Activated CD8-positive, alpha-beta T cell treated with anti-CD3 and anti-CD28 coated beads, Interleukin-2, amount 10 ng/mL, durations not matched to agents 7 days and 5 days (primary cell): ENCODE measurements around the gene AP1G1. TPM values are rescaled to one million over a fixed set of nuclear protein-coding genes. Genes with fewer than 3 reads are reported as not detected.
"Not testable (repeated sequence)": the region's sequence is repeated elsewhere in the genome, so short reads cannot be mapped to it uniquely, and the experiment has no call there.

Source experiments
- ATAC-seq: fragments of 150-1000 bp; cut with Tn5 transposase; one replicate; pipeline ENCODE4 v1.10.0; 2021; ENCODE audit warnings: moderate library complexity
- CTCF ChIA-PET: fragments of 350-600 bp; sonication (Branson Sonifier 250); formaldehyde crosslinking; loops from one replicate; lab custom pipeline; 2021; ENCODE audit warnings: antibody characterized with exemption; lab: Charles Lee
- POLR2A ChIA-PET: fragments of 350-600 bp; sonication (Branson Sonifier 250); formaldehyde crosslinking; loops from one replicate; lab custom pipeline; 2021; ENCODE audit warnings: antibody characterized with exemption; lab: Charles Lee
- DNase-seq: peaks from one replicate; pipeline ENCODE4 v3.0.0-alpha.2; 2020
- H3K27ac Mint-ChIP-seq: one replicate; pipeline ENCODE4 v1.8.0; 2021; ENCODE audit warnings: mild to moderate bottlenecking, mixed read lengths
- H3K27me3 Mint-ChIP-seq: one replicate; pipeline ENCODE4 v1.8.0; 2021; ENCODE audit warnings: low read depth, mixed read lengths
- H3K36me3 Mint-ChIP-seq: one replicate; pipeline ENCODE4 v1.8.0; 2021; ENCODE audit warnings: low read depth, mixed read lengths
- H3K4me1 Mint-ChIP-seq: one replicate; pipeline ENCODE4 v1.8.0; 2021; ENCODE audit warnings: low read depth, mixed read lengths
- H3K4me3 Mint-ChIP-seq: one replicate; pipeline ENCODE4 v1.8.0; 2021; ENCODE audit warnings: mild to moderate bottlenecking, mixed read lengths
- H3K9me3 Mint-ChIP-seq: one replicate; pipeline ENCODE4 v1.8.0; 2022; ENCODE audit warnings: mixed read lengths; ENCODE audit not compliant: insufficient read depth
- total RNA-seq, 2 experiments: library from RNA; stranded (reverse); gene quantifications; one replicate each; pipeline ENCODE4 v1.2.3, GENCODE V29; 2021

The AP1G1 gene
- total RNA-seq, 2 experiments from 2014 or later: 74.9 to 77.4 TPM

DNA sequence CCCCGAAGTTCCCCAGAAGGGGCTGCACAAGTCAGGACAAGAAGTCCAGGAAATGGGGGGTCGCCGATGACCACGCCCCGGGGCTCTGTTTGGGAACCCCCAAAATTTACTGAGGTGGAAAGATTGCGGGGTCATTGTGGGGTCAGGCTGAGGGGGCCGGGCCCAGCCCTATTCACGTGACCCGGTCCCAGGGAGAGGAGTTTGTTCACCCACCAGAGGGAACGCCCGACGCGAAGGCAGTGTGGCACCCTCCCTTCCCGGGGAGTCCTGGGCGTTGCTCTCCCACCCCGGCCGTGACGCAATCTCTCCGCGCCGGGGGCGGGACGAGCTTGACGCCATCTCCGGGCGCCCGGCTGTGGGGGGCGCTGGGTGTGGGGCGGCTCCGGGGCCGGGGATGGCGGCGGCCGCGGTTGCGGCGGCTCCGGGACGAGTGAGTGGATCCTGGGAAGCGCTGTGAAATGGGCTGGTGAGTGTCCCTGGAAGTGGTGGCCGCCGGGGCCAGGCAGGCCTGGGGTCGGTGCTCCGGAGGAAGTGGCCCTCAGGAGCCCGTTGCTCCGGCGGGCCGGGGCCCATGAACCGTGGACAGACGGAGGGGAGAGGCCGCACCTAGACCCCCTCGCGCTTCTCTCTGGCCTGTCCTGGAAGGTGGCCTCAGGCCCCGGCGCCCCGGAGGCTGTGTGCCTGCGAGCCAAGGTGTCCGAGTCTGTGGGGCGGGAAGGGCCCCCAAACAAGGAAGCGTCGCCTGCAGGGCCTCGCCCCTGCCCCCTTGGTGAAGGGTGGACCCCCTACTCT is 37.2 kb upstream of the AP1G1 start, which contains the start of gene ATXN1L:
Gene ATXN1L, plus strand, starts transcription at position 338 of the 792 bp plus-strand sequence. CDS start 3,765 bp downstream, outside the sequence.
- no peaks in the 10 kb centered on the region for H3K27me3 Mint-ChIP-seq
- peak within 1 kb of the TSS; percentile 94 for H3K27ac Mint-ChIP-seq
- H3K9me3 Mint-ChIP-seq: no peaks in the 10 kb centered on the region
- POLR2A ChIA-PET: interaction anchor here (0.5 to 3.2 kb wide), 20 partner anchors 8 to 117 kb away, joined by 3 to 39 read pairs (median 4); partner anchors contain the start of genes AP1G1 and ZNF821
- peak; percentile 97 for ATAC-seq
- CTCF ChIA-PET: interaction anchor here (1.0 to 4.3 kb wide), 6 partner anchors 29 to 116 kb away, joined by 3 to 39 read pairs (median 4); partner anchors contain the start of gene ZNF821
- peak within 1 kb of the TSS; percentile 90 for H3K4me3 Mint-ChIP-seq
- peaks cover 36% of the 10 kb centered on the region for H3K4me1 Mint-ChIP-seq
- peak; percentile 93 for DNase-seq
- H3K36me3 Mint-ChIP-seq: peaks cover 22% of the 10 kb centered on the region

DNA sequence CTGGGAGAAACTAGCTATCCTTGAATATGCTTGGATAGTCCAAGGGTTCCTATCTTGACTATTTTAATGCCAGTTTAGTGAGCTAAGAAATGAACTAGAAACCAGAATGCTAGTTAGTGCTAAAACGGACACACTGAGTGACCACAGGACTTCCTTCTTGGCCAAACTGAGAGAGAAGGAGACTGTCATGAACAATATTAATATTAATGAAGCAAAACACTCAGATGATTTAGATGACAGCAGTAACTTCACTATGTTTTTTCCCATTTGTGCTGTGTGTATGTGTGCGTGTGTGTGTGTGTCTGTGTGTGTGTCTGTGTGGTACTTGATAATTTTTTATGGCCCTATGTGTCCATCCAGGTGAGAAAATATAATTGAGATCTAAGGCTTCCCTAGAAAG is 34.9 kb upstream of the AP1G1 start:
- DNase-seq: no peak
- Mint-ChIP-seq H3K9me3 (no peaks in the 10 kb centered on the region), H3K4me3 (no peak overlapping the region), H3K36me3 (peaks cover 7% of the 10 kb centered on the region), H3K27ac (no peak overlapping the region), H3K4me1 (peaks cover 36% of the 10 kb centered on the region), H3K27me3 (no peaks in the 10 kb centered on the region)
- POLR2A ChIA-PET: interaction anchor here (1.8 to 3.2 kb wide), 2 partner anchors 34 to 39 kb away, joined by 7 to 15 read pairs; partner anchors contain the start of gene AP1G1
- CTCF ChIA-PET: interaction anchor here (2.1 kb wide), 1 partner anchor 39 kb away, joined by 19 read pairs; the partner anchor contains the start of gene ZNF821
- ATAC-seq: no peak

DNA sequence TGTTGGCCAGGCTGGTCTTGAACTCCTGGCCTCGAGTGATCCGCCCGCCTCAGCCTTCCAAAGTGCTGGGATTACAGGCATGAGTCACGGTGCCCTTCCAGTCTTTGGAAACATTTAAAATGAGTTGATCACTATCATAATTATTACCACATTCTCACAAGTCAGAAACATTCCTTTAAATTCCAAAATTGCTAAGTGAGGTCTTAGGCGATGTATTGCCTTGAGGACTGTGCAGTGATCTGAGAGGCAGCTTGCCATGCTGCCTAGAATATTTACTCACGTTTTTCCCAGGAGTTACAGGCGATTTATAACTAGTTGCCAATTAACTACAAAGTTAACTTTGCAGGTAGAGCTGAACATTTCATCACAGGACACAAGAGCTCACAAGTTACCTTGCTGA is 31.4 kb upstream of the AP1G1 start:
- no peak for ATAC-seq
- Mint-ChIP-seq H3K9me3 (no peaks in the 10 kb centered on the region), H3K27me3 (no peaks in the 10 kb centered on the region), H3K27ac (no peak overlapping the region), H3K4me3 (no peak overlapping the region), H3K36me3 (no peaks in the 10 kb centered on the region), H3K4me1 (peaks cover 15% of the 10 kb centered on the region)
- ChIA-PET CTCF (interaction anchor here (0.9 kb wide), 1 partner anchor 11 kb away, joined by 3 read pairs; no protein-coding TSS in a partner anchor), POLR2A (interaction anchor here (1.3 kb wide), 1 partner anchor 32 kb away, joined by 4 read pairs; the partner anchor contains the start of gene AP1G1)
- no peak for DNase-seq

DNA sequence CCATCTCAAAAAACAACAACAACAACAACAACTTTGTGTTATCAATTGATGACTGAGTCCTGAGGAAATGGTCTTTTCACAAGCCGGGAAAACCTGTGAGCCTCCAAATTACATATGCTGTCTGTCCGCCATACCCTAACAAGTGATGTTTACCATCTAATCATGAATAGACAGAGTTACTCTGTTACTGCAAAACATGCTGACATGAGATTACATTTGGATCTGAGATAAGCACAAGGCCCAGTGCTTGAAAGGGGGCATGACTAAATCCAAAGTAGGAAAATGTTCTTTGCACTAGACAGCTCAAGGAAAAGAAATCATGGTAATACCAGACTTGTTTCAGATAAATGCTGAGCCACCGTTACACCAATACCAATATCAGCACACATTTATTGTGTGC is 28.5 kb upstream of the AP1G1 start:
- DNase-seq (no peak), ATAC-seq (no peak)
- no peak overlapping the region for H3K4me3 Mint-ChIP-seq
- no peaks in the 10 kb centered on the region for H3K9me3 Mint-ChIP-seq
- H3K27ac Mint-ChIP-seq: no peak overlapping the region
- H3K4me1 Mint-ChIP-seq: peaks cover 2% of the 10 kb centered on the region
- ChIA-PET POLR2A (no interaction called here), CTCF (no interaction called here)
- no peaks in the 10 kb centered on the region for H3K36me3 Mint-ChIP-seq
- H3K27me3 Mint-ChIP-seq: no peaks in the 10 kb centered on the region

DNA sequence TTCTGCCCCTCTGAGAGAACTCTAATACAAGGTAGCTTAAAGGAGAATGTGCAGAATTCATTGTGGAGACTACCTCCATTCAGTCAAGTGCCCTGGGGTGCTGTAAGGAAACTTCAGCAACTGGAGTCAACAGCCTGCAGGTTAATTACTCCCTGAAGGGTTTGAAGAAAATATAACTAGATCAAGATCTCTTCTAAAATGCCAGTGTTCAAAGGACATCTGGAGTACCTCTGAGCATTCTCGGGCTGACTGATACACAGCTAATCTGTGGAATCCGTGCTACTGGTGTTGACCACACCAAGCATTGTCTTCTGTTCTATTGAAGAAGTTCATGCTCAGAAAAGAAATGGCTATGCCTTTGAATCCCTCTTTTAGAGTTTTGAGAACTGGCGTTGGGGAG is 25.7 kb upstream of the AP1G1 start:
- H3K4me3 Mint-ChIP-seq: no peak overlapping the region
- no peak for ATAC-seq
- POLR2A ChIA-PET: interaction anchor here (1.2 kb wide), 1 partner anchor 11 kb away, joined by 3 read pairs; the partner anchor contains the start of gene ATXN1L
- H3K4me1 Mint-ChIP-seq: no peaks in the 10 kb centered on the region
- H3K9me3 Mint-ChIP-seq: no peaks in the 10 kb centered on the region
- H3K27me3 Mint-ChIP-seq: no peaks in the 10 kb centered on the region
- H3K27ac Mint-ChIP-seq: no peak overlapping the region
- CTCF ChIA-PET: no interaction called here
- no peaks in the 10 kb centered on the region for H3K36me3 Mint-ChIP-seq
- no peak for DNase-seq

DNA sequence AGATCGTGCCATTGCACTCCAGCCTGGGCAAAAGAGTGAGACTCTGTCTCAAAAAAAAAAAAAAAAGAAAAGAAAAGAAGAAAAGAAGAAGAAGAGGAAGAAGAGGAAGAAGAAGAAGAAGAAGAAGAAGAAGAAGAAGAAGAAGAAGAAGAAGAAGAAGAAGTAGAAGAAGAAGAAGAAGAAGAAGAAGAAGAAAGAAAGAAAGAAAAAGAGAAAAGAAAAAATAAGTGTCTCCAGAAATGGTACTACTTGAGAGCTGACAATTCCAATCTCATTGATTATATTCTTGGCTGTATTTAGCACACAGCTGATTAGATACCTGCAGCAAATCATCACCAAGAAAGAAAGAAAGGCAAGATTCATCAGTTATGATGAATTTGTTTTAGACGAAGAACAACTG is 23.5 kb upstream of the AP1G1 start:
- H3K4me1 Mint-ChIP-seq, DNase-seq, ATAC-seq, H3K27ac Mint-ChIP-seq, H3K9me3 Mint-ChIP-seq, H3K27me3 Mint-ChIP-seq, H3K36me3 Mint-ChIP-seq, H3K4me3 Mint-ChIP-seq: not testable (repeated sequence)
- ChIA-PET CTCF (interaction anchor here (1.2 kb wide), 1 partner anchor 129 kb away, joined by 3 read pairs; no protein-coding TSS in a partner anchor), POLR2A (interaction anchor here (0.6 kb wide), 1 partner anchor 101 kb away, joined by 3 read pairs; no protein-coding TSS in a partner anchor)

DNA sequence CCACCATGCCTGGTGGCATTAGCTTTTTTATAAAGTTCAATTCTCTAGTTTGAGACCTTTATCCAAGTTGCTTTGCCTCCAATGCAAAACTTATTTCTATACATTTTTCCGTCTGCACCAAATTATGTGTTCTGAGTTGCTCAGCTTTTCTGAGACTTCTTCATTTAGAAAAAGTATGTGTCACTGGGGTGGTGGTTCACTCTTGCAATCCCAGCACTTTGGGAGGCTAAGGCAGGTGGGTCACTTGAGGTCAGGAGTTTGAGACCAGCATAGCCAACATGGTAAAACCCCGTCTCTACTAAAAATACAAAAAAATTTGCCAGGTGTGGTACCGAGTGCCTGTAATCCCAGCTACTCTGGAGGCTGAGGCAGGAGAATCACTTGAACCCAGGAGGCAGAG is 23.1 kb upstream of the AP1G1 start:
- not testable (repeated sequence) for H3K27ac Mint-ChIP-seq, H3K9me3 Mint-ChIP-seq

DNA sequence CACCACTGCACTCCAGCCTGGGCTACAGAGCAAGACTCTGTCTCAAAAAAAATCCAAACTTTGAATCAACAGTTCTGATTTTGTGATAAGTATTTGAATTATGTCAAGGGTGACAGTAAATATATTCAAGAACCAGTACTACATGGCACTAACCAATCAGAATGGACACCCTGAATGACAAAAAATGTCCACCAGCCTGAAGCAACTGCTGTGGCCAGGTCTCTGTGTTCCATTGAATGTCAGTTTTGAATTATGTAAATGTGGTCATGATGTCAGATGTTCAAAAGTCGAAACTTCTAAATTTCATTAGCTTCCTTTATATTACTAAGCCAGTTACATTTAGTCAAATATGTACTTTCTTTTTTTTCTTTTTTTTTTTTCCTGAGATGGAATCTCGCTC is 21.7 kb upstream of the AP1G1 start:
- no peak for ATAC-seq
- peaks cover 5% of the 10 kb centered on the region for H3K9me3 Mint-ChIP-seq
- H3K4me3 Mint-ChIP-seq: no peak overlapping the region

More for the DNA sequence above, 23.1 kb upstream of the AP1G1 start:
- not testable (repeated sequence) for H3K4me1 Mint-ChIP-seq, ATAC-seq, H3K27me3 Mint-ChIP-seq, DNase-seq, H3K36me3 Mint-ChIP-seq, H3K4me3 Mint-ChIP-seq
- ChIA-PET CTCF (interaction anchor here (1.2 kb wide), 1 partner anchor 130 kb away, joined by 3 read pairs; no protein-coding TSS in a partner anchor), POLR2A (interaction anchor here (0.6 kb wide), 1 partner anchor 102 kb away, joined by 3 read pairs; no protein-coding TSS in a partner anchor)

DNA sequence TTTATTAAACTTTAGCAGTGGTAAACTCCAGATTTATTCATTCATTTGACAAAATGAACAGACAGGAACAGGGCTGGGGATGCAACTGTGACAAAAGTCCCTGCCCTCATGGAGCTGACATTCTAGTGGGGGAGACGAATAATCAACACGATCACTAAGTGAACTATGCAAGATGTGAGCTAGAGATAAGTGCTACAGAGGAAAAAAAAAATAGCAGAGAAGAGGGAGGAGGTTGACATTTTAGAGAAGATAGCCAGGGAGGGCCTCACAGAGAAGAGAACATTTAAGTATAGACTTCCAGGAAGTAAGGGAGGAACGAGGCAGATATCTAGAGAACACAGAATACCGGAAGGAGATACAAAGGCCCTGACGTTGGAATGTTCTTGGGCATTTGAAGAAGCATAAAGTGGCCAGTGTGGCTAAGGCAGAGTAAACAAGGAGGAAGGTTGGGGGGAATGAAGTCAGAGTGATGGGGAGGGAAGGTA is 17.9 kb upstream of the AP1G1 start:
- CTCF ChIA-PET: interaction anchor here (1.2 kb wide), 1 partner anchor 56 kb away, joined by 4 read pairs; no protein-coding TSS in a partner anchor
- POLR2A ChIA-PET: no interaction called here
- Mint-ChIP-seq H3K4me3 (no peak overlapping the region), H3K27ac (no peak overlapping the region), H3K4me1 (no peaks in the 10 kb centered on the region), H3K27me3 (no peaks in the 10 kb centered on the region), H3K9me3 (peaks cover 5% of the 10 kb centered on the region), H3K36me3 (no peaks in the 10 kb centered on the region)
- ATAC-seq: no peak
- DNase-seq: no peak

More for the DNA sequence above, 21.7 kb upstream of the AP1G1 start:
- ChIA-PET CTCF (no interaction called here), POLR2A (no interaction called here)
- no peaks in the 10 kb centered on the region for H3K36me3 Mint-ChIP-seq
- no peaks in the 10 kb centered on the region for H3K27me3 Mint-ChIP-seq
- no peak overlapping the region for H3K27ac Mint-ChIP-seq
- no peaks in the 10 kb centered on the region for H3K4me1 Mint-ChIP-seq
- DNase-seq: no peak

DNA sequence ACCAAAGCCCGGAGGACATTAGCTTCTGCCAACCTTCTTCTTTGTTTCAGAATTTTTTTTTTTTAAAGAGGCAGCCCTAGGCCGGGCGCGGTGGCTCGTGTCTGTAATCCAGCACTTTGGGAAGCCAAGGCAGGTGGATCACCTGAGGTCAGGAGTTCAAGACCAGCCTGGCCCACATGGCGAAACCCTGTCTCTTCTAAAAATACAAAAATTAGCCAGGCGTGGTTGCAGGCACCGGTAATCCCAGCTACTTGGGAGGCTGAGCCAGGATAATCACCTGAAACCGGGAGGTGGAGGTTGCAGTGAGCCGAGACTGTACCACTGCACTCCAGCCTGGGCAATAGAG is 8.5 kb upstream of the AP1G1 start:
- H3K36me3 Mint-ChIP-seq, POLR2A ChIA-PET, ATAC-seq, H3K9me3 Mint-ChIP-seq, DNase-seq, H3K27me3 Mint-ChIP-seq, H3K4me1 Mint-ChIP-seq, H3K4me3 Mint-ChIP-seq: not testable (repeated sequence)
- CTCF ChIA-PET: interaction anchor here (0.8 kb wide), 1 partner anchor 12 kb away, joined by 3 read pairs; no protein-coding TSS in a partner anchor
- H3K27ac Mint-ChIP-seq: peak overlapping the region; percentile 20

DNA sequence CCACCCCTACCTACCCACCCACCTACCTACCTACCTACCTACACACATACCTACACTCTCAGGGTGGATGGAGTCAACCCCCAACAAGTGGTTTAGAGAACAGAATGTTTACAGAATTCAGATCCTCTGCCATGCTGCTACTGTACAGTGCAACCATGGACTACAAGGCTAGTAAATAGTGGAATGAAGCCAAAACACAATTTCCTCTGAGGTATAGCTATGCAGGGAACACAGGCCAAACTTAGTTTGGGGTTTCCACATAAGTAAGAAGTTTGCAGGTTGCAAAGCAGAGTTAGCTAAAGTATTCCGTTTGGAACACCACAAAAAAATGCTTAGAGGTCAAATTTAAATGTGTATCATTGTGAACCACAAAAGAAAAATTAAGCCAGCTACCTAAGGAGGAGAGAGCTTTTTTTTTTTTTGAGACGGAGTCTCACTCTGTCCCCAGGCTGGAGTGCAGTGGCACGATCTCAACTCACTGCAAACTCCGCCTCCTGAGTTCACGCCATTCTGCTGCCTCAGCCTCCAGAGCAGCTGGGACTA is 2.7 kb upstream of the AP1G1 start:
- CTCF ChIA-PET: interaction anchor here (1.0 kb wide), 1 partner anchor 72 kb away, joined by 4 read pairs; no protein-coding TSS in a partner anchor
- Mint-ChIP-seq H3K27ac (no peak overlapping the region), H3K9me3 (no peaks in the 10 kb centered on the region), H3K36me3 (peaks cover 10% of the 10 kb centered on the region), H3K4me1 (peaks cover 22% of the 10 kb centered on the region), H3K4me3 (no peak overlapping the region), H3K27me3 (no peaks in the 10 kb centered on the region)
- POLR2A ChIA-PET: interaction anchor here (1.4 kb wide), 1 partner anchor 35 kb away, joined by 3 read pairs; the partner anchor contains the start of gene ATXN1L
- ATAC-seq (no peak), DNase-seq (no peak)
